ENCODE data around the gene CACNA2D4. TPM values are rescaled to one million over a fixed set of nuclear protein-coding genes. Genes with fewer than 3 reads are reported as not detected.

Gene CACNA2D4
- total and polyA plus RNA-seq, 11 donors, result 0.10 to 9.0 (median 1.2) TPM

DNA sequence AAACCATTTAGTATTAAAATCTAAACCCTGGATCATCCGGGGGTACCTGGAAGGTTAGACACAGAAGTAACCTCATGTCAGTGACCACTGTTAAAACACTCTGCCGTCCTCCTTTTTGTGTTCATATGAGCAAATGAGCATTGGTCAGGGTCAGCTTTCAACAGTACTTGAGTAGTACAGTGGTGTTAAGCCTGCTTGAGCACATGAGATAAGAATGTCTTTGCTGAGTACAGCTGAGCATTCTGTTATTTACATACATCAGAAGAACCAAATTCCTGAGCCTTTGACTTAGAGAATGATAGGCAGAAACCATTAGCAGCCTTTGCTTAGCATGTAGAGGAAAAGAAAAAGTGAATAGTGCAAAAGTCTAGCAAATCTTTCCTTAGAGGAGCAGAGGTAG lies 136.7 kb downstream of the CACNA2D4 start:
- no peak for DNase-seq
- Histone ChIP-seq H3K9me3 (no peaks in the 10 kb centered on the region), H3K27ac (no peak overlapping the region), H3K4me1 (peaks cover 0 to 30% (median 18%) of the 10 kb centered on the region in 12 donors), H3K27me3 (no peaks in the 10 kb centered on the region), H3K4me3 (no peak overlapping the region), H3K36me3 (peaks cover 0 to 51% (median 38%) of the 10 kb centered on the region in 9 donors)
- WGBS, 4 donors, result 27 to 52% (median 40%) methylated on average over 2 of the region's 2 CpGs
- TF ChIP-seq, protein P1, sequence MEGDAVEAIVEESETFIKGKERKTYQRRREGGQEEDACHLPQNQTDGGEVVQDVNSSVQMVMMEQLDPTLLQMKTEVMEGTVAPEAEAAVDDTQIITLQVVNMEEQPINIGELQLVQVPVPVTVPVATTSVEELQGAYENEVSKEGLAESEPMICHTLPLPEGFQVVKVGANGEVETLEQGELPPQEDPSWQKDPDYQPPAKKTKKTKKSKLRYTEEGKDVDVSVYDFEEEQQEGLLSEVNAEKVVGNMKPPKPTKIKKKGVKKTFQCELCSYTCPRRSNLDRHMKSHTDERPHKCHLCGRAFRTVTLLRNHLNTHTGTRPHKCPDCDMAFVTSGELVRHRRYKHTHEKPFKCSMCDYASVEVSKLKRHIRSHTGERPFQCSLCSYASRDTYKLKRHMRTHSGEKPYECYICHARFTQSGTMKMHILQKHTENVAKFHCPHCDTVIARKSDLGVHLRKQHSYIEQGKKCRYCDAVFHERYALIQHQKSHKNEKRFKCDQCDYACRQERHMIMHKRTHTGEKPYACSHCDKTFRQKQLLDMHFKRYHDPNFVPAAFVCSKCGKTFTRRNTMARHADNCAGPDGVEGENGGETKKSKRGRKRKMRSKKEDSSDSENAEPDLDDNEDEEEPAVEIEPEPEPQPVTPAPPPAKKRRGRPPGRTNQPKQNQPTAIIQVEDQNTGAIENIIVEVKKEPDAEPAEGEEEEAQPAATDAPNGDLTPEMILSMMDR (IDR thresholded peaks at IDR 0.05), result no peak
- no peak for TF ChIP-seq POLR2A (IDR thresholded peaks at IDR 0.05)
- peak in 1 of 4 donors; percentile 23 for ATAC-seq
- intact Hi-C loops (cut with DNase I), result no loop called here

DNA sequence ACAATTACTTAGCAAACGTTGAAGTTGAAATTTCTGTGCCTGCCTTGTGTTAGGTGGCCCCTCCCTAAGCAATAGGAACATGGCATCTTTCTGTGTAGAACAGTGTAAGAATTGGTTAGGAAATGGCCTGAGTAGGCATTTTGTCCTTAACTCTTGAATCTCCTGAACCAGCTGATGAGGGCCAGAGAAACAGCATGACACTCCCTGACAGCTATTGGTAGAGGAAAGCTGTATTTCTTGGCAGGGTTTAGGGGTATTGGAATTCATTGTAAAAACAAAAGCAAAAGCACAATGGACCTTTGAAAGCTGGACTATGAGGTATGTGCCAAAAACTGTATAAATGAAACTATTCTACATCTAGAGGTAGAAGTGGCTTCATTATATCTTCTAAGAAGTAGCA lies 138.7 kb downstream of the CACNA2D4 start:
- DNase-seq (no peak), ATAC-seq (peak in 3 of 4 donors; percentile 25 to 67 (median 44))
- Histone ChIP-seq H3K4me1 (peaks cover 0 to 48% (median 31%) of the 10 kb centered on the region in 12 donors), H3K9me3 (no peaks in the 10 kb centered on the region), H3K36me3 (peaks cover 0 to 32% (median 19%) of the 10 kb centered on the region in 9 donors), H3K4me3 (no peak overlapping the region), H3K27me3 (no peaks in the 10 kb centered on the region), H3K27ac (peak overlapping the region in 7 of 12 donors; percentile 1 to 39 (median 16))
- WGBS, 4 donors, result 64 to 70% (median 69%) methylated on average over 1 of the region's 1 CpG
- TF ChIP-seq, protein P1 (IDR thresholded peaks at IDR 0.05), result no peak
- TF ChIP-seq POLR2A (IDR thresholded peaks at IDR 0.05), result no peak
- intact Hi-C loops (cut with DNase I), result loop anchor here in 2 of 10 donors (5.0 to 10.0 kb wide), 2 partner anchors 55 to 87 kb away; partner anchors contain the start of gene ADIPOR2 (in 1 of the 2)

DNA sequence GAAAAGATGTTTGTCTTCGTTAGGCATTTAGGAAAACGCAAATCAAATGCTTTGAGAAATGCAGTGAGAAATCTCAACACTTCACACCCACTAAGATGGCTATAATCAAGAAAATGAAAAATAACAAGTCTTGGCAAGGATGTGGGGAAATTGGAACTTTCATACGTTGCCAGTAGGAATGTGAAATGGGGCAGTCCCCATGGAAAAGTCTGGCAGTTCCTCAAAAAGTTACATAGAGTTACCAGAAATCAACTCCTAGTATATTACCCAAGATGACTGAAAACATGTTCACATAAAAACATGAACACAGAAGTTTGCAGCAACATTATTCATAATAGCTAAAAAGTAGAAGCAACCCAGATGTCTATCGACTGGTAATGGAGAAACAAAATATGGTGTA lies 139.5 kb downstream of the CACNA2D4 start:
- WGBS, 4 donors, result 72 to 87% (median 78%) methylated on average over 4 of the region's 4 CpGs
- DNase-seq, result no peak
- no peak for TF ChIP-seq POLR2A (IDR thresholded peaks at IDR 0.05)
- TF ChIP-seq, protein P1 (IDR thresholded peaks at IDR 0.05), result no peak
- Histone ChIP-seq H3K27ac (no peak overlapping the region), H3K9me3 (no peaks in the 10 kb centered on the region), H3K4me3 (no peak overlapping the region), H3K27me3 (no peaks in the 10 kb centered on the region), H3K4me1 (peaks cover 0 to 53% (median 33%) of the 10 kb centered on the region in 12 donors), H3K36me3 (peaks cover 0 to 26% (median 12%) of the 10 kb centered on the region in 9 donors)
- no peak for ATAC-seq
- intact Hi-C loops (cut with DNase I), result loop anchor here in 2 of 10 donors (5.0 to 10.0 kb wide), 2 partner anchors 54 to 87 kb away; partner anchors contain the start of gene ADIPOR2 (in 1 of the 2)

DNA sequence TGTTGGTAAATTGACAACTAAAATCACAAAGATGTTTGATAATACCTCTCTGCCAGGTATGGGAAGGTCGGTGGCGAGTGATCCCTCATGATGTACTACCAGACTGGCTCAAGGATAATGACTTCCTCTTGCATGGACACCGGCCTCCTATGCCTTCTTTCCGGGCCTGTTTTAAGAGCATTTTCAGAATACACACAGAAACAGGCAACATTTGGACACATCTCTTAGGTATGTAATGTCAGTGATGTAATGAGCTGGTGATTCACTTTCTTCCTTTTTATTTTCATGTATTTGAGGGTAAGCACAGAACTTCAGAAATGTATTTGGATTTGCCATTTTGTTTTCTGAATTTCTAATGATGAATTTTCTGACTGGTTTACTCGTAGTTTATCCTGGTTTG lies 140.7 kb downstream of the CACNA2D4 start:
- ATAC-seq, result no peak
- no peak for TF ChIP-seq POLR2A (IDR thresholded peaks at IDR 0.05)
- TF ChIP-seq, protein P1 (IDR thresholded peaks at IDR 0.05), result no peak
- Histone ChIP-seq H3K4me3 (no peak overlapping the region), H3K27ac (no peak overlapping the region), H3K9me3 (no peaks in the 10 kb centered on the region), H3K36me3 (peaks cover 0 to 31% (median 7%) of the 10 kb centered on the region in 9 donors), H3K27me3 (no peaks in the 10 kb centered on the region), H3K4me1 (peaks cover 0 to 62% (median 33%) of the 10 kb centered on the region in 12 donors)
- intact Hi-C loops (cut with DNase I), result loop anchor here in 2 of 10 donors (5.0 to 10.0 kb wide), 2 partner anchors 53 to 85 kb away; partner anchors contain the start of gene ADIPOR2 (in 1 of the 2)
- WGBS, 4 donors, result 91 to 97% (median 94%) methylated on average over 5 of the region's 5 CpGs
- no peak for DNase-seq

All from heart left ventricle (tissue), 16 donors.